GOT3 (cell line): ENCODE results near the gene HOXA5.

Experiments used
- DNase-seq: peaks from one replicate; lab custom pipeline; 2025; ENCODE audit warnings: mixed read lengths; lab: John Stamatoyannopoulos, UW

HOXA5 gene

DNA sequence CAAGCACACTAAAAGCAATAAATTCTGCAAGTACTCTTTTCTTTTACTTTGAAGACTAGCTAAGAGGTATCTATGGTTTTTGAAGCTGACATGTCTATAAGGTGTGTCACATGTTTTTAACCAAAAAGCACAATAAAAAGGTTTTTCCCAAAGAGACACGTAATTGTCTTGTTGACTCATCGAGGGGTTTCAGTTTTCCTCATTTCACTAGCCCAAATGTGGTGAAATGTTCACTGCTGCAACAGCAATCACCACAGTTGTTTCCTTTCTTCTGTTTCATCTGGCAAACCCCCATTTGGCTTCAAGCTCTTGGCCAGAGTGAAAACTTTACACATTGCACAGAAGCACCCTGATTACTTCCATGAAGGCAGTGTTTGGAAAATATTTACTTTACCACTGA lies 9.1 kb downstream of the HOXA5 start:
- DNase-seq = no peak

- no peak for DNase-seq
These were observed 9.9 kb downstream of the HOXA5 start for GRCh38 chr7:27133409-27134231.

DNA sequence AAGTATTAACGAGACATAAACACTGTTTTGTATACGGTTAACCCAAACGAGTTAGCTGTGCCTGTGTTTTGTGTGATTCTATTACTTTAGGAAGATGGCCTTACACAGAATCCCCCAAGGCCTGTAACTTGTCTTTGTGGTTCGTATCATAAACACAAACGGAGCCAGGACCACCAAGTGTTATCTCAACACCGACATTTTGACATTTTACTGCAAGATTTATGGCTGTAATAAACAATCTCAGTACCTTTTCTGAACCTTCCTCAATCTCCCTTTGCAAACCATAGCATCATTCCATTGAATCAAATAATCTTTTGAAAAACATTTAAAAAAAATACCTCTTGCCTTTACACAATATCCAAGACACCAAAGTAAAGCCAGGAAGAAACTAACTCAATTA lies 10.5 kb downstream of the HOXA5 start:
- DNase-seq = no peak

GRCh38 chr7:27132214-27132613 lies 11.3 kb downstream of the HOXA5 start:
- DNase-seq = no peak

- DNase-seq = no peak
These were observed 12.1 kb downstream of the HOXA5 start for GRCh38 chr7:27131390-27131819.

DNA sequence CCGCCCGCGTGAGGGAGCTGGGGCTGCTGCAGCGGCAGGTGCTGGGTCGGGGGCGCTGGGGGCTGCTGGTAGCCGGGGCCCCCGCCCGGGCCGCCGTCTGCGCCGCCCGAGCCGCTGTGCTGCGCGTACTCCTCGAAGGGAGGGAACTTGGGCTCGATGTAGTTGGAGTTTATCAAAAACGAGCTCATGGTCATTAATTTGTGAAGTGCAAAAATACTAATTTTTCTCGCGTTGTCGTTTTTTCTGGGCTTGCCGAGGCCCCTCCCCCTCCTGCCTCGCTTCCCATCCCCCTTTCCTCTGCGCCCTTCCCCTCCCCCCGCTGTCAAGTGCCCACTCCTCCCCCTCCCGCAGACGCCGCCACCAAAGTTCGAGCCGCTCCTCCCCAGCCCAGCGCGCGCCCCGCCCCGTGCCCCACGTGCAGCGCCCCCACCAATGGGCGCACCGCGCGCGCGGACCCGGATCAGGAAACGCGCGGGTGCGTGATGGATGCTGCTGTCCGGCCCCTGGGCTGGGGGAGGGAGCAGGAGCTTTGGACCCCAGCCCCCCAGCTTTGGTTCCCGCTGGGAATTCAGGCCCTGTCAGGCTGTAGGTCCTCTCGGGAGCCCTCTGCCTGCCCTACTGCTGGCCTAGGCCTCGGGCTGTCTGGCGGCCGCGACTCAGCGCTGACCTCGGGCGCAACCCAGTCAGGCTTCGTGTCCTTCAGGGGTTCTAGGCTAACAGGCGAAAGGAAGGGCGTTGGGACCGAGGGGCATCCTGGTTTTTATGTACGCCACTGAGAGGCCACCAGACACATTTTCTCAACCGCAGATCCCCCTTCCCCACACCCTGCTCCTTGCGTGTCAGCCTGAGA lies 12.7 kb downstream of the HOXA5 start, which contains the start of gene HOXA4:
TSS of gene HOXA4 (minus strand) at position 218 of the 850 bp plus-strand sequence. CDS start at position 194, 24 bp downstream.
- DNase-seq = peak; percentile 68

DNA sequence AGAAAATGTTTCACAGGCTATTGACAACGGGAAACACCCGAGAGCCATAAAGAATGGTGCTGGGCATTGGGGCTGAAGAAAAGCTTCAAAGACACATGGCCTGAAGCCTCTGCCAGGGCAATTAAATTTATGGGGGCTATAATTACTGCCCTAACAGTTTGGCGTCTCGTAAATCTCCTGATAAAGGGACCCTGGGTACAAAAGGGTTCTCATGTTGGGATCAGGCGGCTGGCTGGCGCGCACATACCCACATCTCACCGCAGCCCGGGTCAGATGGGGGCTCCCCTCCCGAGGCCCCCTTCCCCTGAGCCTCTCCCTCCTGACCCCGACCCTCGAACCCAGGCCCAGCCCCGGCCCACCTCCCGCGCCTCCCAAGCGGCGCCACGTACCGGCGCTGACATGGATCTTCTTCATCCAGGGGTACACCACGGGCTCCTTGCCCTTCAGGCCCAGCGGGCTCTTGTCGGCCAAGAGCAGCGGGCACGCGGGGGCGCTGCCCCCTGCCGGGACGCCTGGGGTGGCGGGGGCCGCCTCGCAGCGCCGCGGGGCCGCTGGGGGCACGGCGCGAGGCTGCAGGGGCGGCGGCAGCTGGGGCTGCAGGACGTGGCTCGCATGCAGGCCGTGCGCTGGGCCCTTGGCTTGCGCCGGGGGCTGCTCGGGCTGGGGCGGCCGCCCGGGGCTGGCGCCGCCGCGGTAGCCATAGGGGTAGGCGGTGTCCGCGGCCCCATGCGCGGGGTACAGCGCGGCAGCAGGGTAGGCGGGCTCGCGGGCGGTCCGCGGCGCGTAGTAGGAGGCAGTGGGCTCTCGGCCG lies 13.5 kb downstream of the HOXA5 start:
- no peak for DNase-seq

GRCh38 chr7:27128776-27129728 lies 14.4 kb downstream of the HOXA5 start:
- DNase-seq = no peak

DNA sequence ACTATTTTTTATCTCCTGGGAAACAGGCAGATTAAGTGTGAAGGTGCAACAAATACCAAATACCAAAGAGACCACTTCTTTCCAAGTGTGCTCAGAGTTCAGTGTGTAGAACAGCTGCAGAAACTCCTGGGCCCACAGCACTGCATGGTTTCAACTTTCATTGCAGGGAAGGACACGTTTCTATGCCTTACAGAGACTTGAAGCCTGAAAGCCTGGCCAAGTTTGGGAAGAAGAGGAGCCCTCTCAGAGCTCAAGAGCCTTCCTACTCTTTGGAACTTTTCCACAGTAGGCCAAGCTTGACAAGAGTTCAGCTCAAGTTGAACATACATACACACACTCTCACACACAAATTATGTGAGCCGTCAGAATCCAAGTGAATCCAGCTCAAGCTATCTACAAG lies 15.4 kb downstream of the HOXA5 start:
- DNase-seq = no peak

DNA sequence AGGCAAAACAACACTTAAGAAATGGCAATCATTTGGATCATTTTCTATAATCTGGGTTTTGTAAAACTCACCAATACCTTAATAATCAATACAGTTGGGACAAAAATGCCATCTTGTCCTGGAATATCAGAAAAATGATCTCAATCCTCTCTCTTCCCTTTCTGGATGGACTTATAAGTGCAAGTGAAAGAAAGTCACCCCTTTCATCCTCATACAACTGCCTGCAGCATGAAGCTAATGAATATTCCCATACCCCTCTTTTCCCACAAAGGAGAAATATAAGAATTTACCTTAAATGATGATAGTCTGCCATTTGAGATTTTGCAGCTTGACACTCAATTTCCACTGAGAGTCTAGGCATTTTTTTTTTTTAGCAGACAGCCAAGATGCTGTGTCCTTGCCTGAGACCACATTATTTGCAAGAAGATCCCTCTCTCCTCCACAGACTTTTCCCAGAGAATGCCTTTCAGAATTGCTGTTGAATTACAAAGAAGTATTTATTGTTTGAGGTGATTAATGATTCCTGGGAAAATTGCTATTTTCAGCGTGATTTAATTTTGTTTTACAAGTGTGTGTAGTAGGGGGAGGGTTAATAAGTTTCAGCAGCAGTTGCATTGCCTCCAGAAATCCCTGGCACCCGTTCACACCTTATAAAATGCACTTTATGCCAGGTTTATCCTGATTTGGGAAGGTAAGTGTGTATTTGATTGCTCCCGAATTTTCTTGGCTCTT lies 16.7 kb downstream of the HOXA5 start:
- no peak for DNase-seq

- DNase-seq = no peak
These were observed 17.5 kb downstream of the HOXA5 start for GRCh38 chr7:27125986-27126394.

- no peak for DNase-seq
These were observed 18.4 kb downstream of the HOXA5 start for GRCh38 chr7:27124902-27125689.

- peak; percentile 76 for DNase-seq
These were observed 19.2 kb downstream of the HOXA5 start for GRCh38 chr7:27124096-27124901.

- DNase-seq = no peak
These were observed 19.9 kb downstream of the HOXA5 start for GRCh38 chr7:27123477-27124053.

DNA sequence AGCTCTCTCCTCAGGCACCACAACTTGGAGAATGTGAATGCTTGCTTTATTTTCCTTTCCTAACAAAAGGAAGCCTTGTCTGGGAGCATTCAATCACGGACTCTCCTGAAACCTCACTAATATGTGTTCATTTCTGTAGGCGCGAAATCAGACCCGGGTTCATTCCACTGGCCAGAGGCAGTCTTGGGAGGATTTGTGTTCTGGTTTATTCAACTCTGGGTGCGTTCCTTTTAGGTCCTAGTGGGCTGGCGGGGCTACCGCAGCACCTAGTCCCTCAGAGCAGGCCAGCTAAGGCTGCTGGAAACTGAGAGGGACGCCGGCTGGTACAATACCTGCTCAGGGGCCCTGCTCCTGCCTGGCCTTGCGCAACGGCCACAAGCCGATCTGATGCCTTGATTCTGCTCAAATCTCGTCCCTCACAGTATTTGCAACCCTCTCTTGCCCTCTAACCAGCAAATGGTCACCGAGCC lies 20.4 kb downstream of the HOXA5 start:
- DNase-seq = no peak

DNA sequence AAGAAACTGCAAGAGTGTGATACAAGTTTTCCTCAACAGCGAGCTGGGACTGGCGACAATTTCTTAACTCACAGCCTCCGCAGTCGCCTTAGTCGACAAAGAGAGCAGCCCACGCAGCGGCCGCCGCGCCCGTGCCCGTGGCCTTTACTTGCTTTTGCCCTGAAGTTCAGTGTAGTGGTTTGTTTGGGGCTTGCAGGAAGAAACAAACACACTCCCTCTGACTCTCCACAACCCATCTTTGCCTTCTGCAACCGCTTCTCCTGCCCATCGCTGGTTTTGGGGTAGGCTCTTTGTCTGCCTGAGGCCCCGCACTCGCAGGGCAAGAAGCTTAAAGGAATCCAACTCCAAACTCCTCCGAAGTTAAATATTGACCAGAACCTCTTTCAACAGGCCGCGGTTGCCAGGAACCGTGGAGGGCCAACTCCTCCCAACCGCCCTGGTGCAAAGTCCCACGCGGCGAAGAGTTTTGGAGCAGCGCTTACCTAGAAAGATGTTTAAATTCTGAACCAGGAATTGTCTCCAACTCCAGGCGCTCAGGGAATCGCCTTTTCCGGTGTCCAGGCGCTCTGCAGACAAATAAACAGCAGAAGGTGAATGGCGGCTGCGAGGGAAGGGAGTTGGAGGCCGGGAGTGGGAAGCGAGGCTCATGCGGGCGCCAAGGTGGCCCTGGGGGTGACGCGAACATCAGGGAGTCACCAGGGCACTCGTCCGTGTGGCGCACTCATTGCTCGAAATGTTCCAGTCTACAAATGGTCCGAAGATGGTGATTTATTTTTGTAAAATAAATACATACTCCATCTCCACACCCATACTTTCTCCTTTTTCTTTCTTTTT lies 21.2 kb downstream of the HOXA5 start:
- DNase-seq = no peak

DNA sequence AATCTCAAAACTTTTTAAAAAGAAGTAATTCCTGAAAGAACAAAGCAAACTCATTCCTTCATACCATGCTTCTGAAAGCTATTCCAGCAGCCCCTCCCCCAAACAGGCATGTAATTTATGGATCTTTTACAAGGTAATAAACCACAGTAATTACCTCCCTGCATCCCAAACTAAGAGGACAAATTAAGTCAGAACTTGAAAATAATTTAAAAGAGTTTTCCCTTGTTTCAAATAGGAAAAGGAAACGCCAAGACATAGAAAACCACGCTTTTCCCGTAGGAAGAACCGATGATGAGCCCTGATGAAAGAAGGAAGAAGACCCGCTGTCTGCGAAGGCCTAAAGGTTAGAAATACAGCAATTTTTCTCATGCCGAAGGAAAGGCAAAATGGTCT lies 21.8 kb downstream of the HOXA5 start:
- DNase-seq = no peak
